Esophagus squamous epithelium (tissue), 4 donors: Measurements from ENCODE around the gene BLOC1S3.

Experiments
- POLR2A ChIP-seq, 4 donors: fragments of 450-650 bp; IDR thresholded peaks; one replicate each; pipeline ENCODE4 v1.6.1; 2017; ENCODE audit warnings: antibody characterized with exemption in 4 of 4, mild to moderate bottlenecking in 4 of 4, moderate library complexity in 3 of 4
- TF ChIP-seq, protein P1 (sequence below), 6 experiments: fragments of 450-650 bp in 4 of 6; fragments of 200-600 bp in 2 of 6; sonication (generic) in 2 of 6; IDR thresholded peaks; one replicate each; pipeline ENCODE4 v1.5.1; 2016 to 2019; ENCODE audit warnings: antibody characterized with exemption in 6 of 6, mild to moderate bottlenecking in 4 of 6, moderate library complexity in 4 of 6

DNA sequence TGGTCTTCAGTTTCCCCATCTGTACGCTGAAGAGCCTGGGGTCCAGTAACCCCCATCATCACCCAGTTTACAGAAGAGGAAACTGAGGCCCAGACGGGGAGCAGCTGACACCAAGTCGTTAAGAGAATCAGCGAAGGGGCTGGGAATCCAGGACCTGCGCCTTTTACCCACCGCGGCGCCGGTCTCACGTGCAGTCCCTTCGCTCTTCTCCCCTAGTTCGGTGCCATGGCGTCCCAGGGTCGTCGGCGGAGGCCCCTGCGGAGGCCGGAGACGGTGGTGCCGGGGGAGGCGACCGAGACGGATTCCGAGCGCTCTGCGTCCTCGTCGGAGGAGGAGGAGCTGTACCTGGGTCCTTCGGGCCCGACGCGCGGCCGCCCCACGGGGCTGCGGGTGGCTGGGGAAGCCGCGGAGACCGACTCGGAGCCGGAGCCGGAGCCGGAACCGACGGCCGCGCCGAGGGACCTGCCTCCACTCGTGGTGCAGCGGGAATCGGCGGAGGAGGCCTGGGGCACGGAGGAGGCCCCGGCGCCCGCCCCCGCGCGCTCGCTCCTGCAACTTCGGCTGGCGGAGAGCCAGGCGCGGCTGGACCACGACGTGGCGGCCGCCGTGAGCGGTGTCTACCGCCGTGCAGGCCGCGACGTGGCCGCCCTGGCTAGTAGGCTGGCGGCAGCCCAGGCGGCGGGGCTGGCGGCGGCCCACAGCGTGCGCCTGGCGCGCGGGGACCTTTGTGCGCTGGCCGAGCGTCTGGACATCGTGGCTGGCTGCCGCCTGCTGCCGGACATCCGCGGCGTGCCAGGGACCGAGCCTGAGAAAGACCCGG is 698 bp downstream of the BLOC1S3 start:
- no peak for TF ChIP-seq POLR2A (IDR thresholded peaks at IDR 0.05)
- TF ChIP-seq, protein P1, sequence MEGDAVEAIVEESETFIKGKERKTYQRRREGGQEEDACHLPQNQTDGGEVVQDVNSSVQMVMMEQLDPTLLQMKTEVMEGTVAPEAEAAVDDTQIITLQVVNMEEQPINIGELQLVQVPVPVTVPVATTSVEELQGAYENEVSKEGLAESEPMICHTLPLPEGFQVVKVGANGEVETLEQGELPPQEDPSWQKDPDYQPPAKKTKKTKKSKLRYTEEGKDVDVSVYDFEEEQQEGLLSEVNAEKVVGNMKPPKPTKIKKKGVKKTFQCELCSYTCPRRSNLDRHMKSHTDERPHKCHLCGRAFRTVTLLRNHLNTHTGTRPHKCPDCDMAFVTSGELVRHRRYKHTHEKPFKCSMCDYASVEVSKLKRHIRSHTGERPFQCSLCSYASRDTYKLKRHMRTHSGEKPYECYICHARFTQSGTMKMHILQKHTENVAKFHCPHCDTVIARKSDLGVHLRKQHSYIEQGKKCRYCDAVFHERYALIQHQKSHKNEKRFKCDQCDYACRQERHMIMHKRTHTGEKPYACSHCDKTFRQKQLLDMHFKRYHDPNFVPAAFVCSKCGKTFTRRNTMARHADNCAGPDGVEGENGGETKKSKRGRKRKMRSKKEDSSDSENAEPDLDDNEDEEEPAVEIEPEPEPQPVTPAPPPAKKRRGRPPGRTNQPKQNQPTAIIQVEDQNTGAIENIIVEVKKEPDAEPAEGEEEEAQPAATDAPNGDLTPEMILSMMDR (IDR thresholded peaks at IDR 0.05), result no peak
